Measurements from ENCODE around the gene PTPRA. TPM values are rescaled to one million over a fixed set of nuclear protein-coding genes. Genes with fewer than 3 reads are reported as not detected.
"Not testable (repeated sequence)": the region's sequence is repeated elsewhere in the genome, so short reads cannot be mapped to it uniquely, and the experiment has no call there.

PTPRA gene
- total RNA-seq, 1 experiment from 2014 or later, result 55.2 TPM

- no peak for DNase-seq (ENCODE audit: low read depth)
Measured at GRCh38 chr20:3043322-3043721, 170.0 kb downstream of the PTPRA start, which contains the start of gene GNRH2. GNRH2 (plus strand) TSS chr20:3043622; CDS start chr20:3044415, 793 bp downstream.

GRCh38 chr20:3044336-3044965, 171.2 kb downstream of the PTPRA start:
- no peak for DNase-seq (ENCODE audit: low read depth)

GRCh38 chr20:3045042-3045815, 171.9 kb downstream of the PTPRA start:
- peak; percentile 84 for DNase-seq (ENCODE audit: low read depth)

GRCh38 chr20:3045816-3046676, 172.8 kb downstream of the PTPRA start, which contains the start of gene MRPS26:
MRPS26 (plus strand) TSS chr20:3046052; CDS start chr20:3046069, 17 bp downstream.
- DNase-seq (ENCODE audit: low read depth), result peak; percentile 93

- peak; percentile 20 for DNase-seq (ENCODE audit: low read depth)
Measured at GRCh38 chr20:3046677-3047462, 173.6 kb downstream of the PTPRA start.

GRCh38 chr20:3047486-3048419, 174.5 kb downstream of the PTPRA start:
- no peak for DNase-seq (ENCODE audit: low read depth)

- DNase-seq (ENCODE audit: low read depth), result peak; percentile 22
Measured at GRCh38 chr20:3051385-3052019, 178.2 kb downstream of the PTPRA start.

- DNase-seq (ENCODE audit: low read depth), result no peak
Measured at GRCh38 chr20:3059489-3059888, 186.2 kb downstream of the PTPRA start.

- DNase-seq (ENCODE audit: low read depth), result not testable (repeated sequence)
Measured at GRCh38 chr20:3064119-3064518, 190.8 kb downstream of the PTPRA start.

GRCh38 chr20:3067139-3068014, 194.1 kb downstream of the PTPRA start:
- peak; percentile 48 for DNase-seq (ENCODE audit: low read depth)

GRCh38 chr20:3068075-3068474, 194.8 kb downstream of the PTPRA start:
- no peak for DNase-seq (ENCODE audit: low read depth)

GRCh38 chr20:3068986-3069900, 196.0 kb downstream of the PTPRA start:
- DNase-seq (ENCODE audit: low read depth), result peak; percentile 74

GRCh38 chr20:3070725-3071124, 197.4 kb downstream of the PTPRA start:
- DNase-seq (ENCODE audit: low read depth), result no peak

- DNase-seq (ENCODE audit: low read depth), result no peak
Measured at GRCh38 chr20:3071266-3071609, 198.0 kb downstream of the PTPRA start.

- no peak for DNase-seq (ENCODE audit: low read depth)
Measured at GRCh38 chr20:3071610-3072529, 198.6 kb downstream of the PTPRA start, which contains the start of gene OXT. OXT (plus strand) TSS chr20:3071620; CDS start chr20:3071656, 36 bp downstream.

GRCh38 chr20:3072530-3073250, 199.4 kb downstream of the PTPRA start:
- DNase-seq (ENCODE audit: low read depth), result no peak

Data from M059J (cell line).